ENCODE results near the gene FLAD1.
"Not testable (repeated sequence)": the region's sequence is repeated elsewhere in the genome, so short reads cannot be mapped to it uniquely, and the experiment has no call there.

FLAD1 gene

DNA sequence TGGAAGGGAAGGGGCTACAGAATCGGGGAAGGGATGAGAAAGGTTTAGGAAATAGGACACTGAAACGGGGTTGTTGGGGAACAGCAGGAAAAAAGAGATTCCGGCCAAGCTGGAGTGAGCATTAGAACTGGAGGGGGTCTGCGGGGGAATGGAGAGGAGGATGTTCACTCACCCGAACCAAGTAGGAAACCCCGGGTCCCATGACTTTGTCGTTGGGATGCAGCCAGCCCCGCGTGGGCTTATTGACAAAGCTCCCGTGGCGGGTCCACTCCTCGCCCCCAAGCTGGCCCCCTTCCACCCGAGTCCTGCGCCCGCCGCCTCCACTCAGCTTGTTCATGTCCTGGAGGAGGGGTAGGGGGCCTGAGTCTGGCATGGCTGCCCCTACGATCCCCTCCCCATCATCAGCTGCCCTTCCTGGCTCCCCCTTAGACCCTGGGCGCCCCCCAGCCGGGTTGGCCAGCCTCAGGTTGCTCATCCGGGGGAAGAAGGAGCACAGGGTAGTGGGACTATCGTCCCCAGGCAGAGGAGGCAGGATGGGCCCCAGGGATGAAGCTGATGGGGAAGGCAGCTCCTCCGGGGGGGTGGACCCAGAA, 13.2 kb upstream of the FLAD1 start:
- no peak for DNase-seq

DNA sequence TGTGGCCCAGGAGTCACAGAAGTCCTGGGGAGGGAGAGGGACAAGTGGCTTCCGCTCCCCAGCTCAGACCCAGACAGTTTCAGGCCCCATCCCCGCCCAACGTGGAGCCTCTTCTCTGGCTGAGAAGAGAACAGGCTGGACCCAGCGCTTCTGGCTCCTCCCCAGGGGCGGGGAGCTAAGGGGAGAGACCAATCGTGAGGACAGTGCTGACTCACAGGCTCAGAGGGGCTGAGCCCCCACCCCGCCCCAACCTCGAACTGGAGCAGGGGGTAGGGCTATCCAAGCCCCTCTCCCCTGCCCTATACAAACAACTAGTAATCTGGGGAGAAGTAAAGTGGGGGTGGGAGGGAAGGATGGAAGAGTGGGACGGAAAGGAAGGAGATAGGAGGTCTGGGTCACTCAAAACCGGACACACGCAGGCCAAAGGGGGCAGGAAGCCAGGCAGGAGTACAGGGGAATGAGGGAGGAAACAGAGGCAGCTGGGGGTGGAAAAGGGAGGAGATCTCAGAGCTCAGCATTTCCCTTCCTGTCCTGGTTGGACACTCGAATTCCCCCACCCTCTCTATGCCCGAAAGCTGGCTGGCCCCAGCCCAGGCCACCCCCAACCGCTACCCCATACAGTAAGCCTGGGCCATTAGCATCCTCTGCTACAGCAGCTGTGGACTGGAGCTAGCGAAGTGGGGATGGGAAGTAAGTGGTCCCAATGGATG, 12.4 kb upstream of the FLAD1 start, which contains the start of gene SHC1:
Gene SHC1 (minus strand): TSS at position 117 of the 710 bp plus-strand sequence. CDS start 221 bp downstream, outside the sequence.
- peak; percentile 32 to 45 for DNase-seq

DNA sequence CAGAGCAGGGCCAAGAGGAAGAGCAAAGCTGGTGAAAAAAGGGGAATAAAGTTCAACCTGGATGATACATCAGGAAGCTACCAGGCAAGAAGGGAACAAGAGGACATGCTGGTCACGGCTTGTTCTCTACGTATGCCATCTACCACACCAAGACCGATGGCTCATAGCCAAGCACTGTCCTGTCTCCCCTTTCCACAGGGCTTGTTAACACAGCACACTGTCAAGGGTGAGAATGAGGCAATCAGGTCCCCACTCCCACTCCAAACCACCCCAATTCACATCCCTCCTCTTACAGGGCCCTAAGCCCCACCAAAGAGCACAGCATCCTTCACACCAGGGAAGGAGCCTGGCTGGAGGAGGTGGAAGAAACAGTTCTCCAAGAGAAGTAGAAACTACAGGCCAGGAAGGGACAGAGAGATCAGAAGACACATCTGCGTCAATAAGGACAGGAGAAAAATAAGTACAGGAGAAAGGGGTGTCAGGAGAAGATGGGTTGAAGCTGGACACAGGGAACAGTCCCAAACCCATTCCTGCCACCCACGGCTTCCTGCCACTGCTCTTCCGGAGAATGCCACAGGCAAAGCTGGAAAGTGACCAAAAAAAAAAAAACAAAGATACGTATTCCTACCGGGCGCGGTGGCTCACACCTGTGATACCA, 11.7 kb upstream of the FLAD1 start:
- peak; percentile 29 to 32 for DNase-seq

DNA sequence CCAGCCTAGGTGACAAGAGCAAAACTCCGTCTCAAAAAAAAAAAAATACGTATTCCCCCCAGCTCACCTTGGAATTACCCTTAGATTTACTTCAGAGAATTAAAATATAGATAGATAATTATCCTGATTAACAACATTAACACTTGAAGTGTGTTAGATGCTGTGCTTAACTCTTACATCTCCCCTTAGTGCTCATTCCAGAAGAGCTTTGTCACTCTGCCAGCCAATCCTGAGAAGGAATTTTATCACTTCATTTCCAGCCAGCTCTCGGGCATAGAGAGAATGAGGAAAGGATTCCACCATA, 11.0 kb upstream of the FLAD1 start:
- DNase-seq, result no peak

DNA sequence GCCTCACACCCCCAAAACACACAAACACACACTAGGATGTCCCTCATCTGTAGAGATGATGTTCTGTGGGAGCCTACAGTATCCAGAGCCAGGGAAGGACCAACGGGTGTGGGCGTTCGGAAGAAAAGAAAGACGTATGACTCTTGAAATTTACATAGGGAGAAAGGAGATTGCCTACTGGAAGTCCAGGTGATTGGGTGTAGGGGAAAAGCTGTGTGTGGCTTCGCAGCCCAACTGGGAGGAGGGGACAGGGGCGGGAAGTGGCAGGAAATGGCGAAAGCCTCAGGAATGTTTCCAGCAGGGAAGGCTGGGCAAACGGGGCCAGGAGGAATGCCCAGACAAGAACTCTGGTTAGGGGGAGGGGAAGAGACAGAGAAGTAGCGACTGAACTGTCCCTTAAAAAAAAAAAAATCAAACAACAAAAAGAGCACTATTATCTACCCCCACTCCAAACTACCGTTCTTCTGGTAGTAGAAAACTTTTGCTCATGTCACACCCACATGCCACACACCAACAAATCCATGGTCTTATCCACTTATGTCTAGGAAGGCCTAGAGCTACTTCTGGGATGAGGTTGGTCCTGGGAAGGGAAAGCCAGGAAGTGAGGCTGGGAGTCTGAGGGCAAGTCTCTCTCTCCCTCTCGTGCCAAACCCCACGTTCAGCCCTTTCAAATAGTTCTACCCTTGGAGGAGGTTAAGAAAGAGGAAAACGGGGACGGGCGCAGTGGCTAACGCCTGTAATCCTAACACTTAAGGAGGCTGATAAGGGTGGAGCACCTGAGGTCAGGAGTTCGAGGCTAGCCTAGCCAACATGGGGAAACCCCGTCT, 10.4 kb upstream of the FLAD1 start:
- no peak for DNase-seq

DNA sequence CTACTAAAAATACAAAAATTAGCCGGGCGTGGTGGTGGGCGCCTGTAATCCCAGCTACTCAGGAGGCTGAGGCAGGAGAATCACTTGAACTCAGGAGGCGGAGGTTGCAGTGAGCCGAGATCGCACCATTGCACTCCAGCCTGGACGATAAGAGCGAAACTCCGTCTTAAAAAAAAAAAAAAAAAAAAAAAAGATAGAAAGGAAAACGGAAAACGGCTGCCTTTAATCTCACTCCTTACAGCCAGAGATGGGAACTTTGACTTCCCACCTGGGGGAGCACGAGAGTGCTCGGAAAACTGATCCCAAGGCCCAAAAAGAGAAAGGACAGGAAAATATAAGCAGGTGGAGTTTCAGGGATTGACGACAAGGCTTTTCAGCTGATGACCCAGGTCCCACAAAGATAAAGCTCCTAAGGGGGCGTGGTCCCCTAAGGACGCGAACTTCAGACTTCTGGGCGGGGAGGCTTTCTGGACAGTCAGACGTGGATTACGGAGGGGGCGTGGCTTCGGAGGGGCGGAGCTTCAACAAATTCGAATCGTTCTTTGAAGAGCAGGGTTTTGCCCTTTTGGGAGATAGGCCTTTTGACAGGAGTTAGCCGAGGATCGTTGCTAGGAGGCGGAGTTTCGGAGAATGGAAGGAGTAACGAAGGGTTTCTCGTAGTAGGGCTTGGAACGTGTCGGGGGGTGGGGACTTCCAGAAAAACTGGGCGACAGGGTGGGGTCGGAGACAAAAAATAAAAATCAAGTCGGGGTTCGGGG, 9.6 kb upstream of the FLAD1 start:
- DNase-seq, result peak; percentile 95 to 96

DNA sequence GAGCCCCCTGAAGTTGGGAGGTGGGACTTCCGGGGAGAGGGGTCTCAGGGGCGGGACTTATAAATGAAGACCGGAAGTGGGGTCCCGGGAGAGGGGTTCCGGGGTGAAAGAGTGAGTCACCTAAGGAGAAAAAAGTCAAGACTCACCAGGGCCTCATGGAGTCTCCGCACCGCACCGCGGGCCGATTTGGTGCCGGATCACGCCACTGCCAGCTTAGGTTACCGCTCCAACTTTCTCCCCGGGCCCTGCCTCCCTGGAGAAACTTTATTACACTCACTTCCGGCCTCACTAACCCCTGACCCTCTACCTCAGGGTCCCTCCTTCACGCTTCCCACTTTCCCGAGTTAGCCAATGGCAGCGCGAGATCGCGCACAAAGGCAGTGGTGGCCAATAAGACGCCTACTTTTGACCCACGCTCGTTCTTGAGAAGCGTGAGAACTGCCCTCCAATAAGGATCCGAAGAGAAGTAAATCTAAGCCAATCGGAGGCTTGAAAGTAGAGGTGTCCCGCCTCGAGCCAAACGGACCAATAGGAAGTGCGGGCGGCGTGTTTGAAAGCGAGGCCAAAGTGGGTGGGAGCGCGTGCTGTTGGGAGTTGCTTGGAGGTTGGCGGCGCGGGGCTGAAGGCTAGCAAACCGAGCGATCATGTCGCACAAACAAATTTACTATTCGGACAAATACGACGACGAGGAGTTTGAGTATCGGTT, 8.9 kb upstream of the FLAD1 start, which contains the start of gene CKS1B:
Gene CKS1B (plus strand): TSS at position 580 of the 706 bp plus-strand sequence. CDS start 65 bp downstream, at position 645.
- DNase-seq, result peak; percentile 100

DNA sequence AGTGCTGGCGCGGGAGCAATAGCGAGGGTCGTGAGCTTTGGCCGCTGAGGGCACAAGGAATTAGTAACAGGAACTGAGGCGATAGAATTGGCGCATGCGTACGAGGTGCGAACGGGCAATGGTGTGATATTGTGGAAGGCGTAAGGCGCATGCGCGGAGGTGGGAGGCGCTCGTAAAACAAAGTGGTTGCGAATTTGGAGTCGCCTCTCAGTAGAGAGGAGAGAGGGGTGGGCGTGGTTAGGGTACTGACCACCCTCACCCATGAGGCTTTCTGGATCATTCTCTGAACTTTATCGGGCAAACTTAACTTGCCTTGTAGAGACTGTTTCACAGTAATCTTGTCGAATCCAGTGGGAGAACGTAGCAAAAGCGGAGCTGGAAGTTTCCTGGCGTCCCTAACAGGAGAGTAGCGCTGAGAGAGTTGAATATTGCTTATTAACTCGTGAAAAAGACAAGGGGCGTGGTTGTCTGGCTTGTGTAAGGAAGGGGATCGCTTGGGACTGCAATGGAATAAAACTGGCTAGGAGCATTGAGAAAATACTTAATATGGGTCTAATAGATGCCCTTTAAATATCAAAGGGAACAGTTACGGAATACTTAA, 8.2 kb upstream of the FLAD1 start:
- peak; percentile 97 for DNase-seq

DNA sequence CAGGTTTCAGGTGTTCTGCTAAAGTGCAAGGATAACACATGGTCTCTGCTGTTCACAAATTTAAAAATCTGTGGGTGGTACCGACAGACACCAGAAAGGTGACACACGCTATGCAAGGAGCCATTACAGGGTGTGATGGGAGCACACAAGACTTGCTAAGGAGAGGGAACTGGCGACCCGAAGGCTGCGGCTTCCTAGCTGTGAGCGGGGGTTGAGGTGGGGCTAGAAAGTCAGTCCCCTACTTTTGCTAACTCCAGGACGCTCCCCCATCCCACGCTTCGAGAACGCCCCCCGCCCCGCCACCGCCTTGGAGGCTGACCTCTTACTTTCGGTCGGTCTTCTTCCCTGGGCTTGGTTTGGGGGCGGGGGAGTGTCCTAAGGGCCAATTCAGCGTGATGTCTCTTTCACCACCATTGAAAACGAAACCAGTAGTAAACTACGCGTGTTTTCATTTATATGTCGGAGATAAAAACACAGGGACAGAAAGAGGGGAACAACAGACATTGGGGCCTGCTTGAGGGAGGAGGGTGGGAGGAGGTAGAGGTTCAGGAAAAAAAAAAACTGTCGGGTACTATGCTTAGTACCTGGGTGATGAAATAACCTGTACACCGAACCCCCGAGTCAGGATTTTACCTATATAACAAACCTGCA, 7.6 kb upstream of the FLAD1 start:
- DNase-seq, result peak; percentile 71 to 85

DNA sequence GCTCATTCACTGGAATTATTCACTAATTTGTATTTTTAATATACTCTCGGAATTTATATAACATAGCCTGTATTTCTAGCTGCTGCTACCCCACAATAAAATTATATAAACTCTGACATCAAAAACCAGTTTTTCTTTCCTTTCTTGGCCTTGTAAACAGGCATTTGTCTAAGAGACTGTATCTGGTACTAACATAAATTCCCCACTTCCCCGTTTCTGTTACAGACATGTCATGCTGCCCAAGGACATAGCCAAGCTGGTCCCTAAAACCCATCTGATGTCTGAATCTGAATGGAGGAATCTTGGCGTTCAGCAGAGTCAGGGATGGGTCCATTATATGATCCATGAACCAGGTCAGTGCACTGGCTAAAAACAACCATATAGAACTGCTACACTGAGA, 5.4 kb upstream of the FLAD1 start:
- DNase-seq, result not testable (repeated sequence)

DNA sequence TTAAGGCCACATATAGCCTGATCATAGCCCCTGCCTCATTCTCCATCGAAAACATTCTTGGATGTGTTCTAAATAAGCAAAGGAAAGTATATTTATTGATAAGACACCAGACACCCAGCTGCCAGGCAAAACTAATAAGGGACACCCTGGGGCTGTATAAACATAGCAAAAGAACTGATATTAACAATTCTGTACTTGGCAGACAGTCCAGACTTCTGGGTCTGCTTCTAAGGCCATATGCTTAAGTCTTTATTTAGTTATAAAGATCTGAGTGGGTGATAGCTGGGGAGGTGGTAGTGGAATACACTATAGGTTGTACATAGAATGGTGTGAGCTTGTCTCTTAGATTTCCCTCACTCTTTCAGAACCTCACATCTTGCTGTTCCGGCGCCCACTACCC, 4.8 kb upstream of the FLAD1 start:
- DNase-seq, result no peak

DNA sequence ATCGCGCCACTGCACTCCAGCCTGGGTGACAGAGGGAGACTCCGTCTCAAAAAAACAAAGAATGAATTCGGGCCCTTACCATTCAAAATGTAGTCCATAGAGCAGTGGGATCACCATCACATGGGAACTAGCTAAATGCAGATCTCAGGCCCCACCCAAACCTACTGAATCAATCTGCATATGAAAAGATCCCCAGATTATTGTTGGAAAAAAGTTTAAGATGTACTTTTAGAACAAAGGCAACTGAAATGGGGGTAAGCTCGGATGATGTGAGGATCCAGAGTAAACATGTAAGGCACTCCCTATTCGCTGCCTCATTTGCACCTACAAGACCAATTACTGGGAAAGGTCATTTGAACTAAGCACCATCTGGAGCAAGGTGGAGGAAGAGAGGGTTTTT, 803 bp upstream of the FLAD1 start:
- no peak for DNase-seq

DNA sequence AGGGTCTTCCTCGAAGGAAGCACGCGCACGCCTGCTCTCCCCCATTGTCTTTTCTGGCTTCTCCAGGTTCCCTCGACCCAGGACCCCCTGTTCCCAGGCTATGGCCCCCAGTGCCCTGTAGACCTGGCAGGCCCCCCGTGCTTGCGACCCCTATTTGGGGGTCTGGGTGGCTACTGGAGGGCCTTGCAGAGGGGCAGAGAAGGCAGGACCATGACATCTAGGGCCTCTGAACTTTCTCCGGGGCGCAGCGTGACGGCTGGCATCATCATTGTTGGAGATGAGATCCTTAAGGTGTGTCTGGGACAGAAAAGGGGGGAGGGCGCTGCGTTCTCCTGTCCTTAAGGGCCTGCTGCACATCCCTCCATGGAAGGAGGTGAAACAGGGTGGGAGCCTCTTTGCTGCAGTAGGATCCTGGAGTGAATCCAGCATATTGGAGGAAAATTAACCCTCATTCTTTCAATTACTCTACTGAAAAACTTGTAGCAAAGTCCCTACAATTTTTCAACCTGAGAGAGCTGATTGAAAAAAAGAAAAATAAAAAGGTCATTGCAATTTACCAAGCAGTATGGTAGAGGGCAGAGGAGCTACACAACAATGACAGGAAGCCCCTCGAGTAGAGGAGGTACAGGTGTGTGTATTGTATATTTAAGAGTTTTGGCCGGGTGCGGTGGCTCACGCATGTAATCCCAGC, 777 bp downstream of the FLAD1 start:
- no peak for DNase-seq

DNA sequence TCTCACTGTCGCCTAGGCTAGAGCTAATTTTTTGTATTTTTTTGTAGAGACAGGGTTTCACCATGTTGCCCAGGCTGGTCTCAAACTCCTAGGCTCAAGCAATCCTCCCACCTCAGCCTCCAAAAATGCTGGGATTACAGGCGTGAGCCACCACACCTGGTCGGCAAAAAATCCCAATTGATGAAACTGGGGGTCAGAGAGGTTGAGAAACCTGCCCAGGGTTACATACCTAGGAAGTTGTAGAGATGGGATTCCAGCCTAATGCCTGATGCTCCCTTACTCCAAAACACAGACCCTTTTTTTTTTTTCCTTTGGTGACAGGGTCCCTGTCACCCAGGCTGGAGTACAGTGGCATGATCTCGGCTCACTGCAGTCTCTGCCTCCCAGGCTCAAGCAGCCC, 3.6 kb downstream of the FLAD1 start:
- DNase-seq, result not testable (repeated sequence)

DNA sequence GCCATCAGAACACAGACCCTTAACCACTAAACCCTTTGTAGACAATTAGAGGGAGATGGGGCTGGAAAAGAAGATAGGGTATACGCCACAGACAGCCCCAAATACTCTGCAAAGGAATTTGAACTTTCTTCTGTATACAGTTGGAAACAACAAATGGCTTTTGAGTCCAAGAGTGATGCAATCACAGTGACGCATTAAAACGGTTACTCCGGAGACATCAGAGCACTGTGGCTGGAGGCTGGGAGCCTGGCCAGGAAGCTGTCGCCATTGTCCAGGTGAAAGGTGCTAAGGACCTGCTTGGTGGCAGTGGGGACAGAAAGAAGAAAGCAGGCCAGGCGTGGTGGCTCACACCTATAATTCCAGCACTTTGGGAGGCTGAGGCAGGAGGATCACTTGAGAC, 4.2 kb downstream of the FLAD1 start:
- DNase-seq, result no peak

DNA sequence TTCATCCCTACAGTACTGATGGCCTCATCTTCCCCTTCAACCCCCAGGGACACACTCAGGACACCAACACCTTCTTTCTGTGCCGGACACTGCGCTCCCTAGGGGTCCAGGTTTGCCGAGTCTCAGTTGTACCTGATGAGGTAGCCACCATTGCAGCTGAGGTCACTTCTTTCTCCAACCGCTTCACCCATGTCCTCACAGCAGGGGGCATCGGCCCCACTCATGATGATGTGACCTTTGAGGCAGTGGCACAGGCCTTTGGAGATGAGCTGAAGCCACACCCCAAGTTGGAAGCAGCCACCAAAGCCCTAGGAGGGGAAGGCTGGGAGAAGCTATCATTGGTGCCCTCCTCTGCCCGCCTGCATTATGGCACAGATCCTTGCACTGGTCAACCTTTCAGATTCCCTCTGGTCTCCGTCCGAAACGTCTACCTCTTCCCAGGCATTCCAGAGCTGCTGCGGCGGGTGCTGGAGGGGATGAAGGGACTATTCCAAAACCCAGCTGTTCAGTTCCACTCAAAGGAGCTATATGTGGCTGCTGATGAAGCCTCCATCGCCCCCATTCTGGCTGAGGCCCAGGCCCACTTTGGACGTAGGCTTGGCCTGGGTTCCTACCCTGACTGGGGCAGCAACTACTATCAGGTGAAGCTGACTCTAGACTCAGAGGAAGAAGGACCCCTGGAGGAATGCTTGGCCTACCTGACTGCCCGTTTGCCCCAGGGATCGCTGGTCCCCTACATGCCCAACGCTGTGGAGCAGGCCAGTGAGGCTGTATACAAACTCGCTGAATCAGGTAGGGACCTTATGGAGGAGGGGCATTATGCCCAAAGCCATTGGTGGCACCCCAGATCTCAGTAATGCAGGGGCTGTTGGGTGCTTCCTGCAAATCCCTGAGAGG, 5.2 kb downstream of the FLAD1 start:
- DNase-seq, result no peak

DNA sequence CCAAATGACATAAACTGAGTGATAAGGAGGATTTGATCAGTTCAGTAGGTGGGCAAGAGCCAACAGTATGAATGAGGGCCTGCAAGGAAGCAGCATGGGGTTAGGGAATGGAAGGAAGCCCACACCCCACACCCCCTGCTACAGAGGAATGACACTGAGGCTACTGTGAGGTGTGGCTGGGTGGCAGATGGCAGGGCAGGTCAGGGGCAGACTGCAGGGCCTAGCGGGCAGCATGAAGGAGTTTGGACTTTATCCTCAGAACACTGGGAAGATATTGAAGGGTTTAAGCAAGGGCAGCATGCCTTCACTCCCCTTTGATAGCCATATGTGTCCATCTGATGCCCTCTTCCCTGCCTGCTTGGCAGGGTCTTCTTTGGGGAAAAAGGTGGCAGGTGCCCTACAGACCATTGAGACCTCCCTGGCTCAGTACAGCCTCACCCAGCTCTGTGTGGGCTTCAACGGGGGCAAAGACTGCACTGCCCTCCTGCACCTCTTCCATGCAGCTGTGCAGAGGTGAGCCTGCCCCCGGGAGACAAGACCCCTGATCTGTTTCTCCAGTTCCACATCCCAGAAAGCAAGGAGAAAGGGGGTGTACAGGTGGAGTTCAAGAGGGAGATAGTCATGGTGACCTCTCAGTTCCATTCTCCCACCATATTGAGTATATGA, 6.2 kb downstream of the FLAD1 start:
- no peak for DNase-seq

DNA sequence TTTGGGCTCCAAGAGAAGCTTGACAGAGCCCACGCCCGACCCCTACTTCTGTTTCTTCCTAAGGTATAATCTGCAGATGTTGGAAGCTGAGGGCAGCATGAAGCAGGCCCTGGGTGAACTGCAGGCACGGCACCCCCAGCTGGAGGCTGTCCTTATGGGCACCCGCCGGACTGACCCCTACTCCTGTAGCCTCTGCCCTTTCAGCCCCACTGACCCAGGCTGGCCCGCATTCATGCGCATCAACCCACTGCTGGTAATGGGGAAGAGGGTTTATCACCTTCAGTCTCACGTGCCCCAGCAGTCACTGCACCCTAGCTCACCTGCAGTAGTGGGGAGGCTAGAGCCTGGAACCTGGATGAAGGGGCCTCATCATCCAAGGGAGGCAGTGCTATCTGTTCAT, 7.1 kb downstream of the FLAD1 start:
- no peak for DNase-seq
